Liver (tissue), 3 donors: ENCODE results near the gene PDE4C.

Source experiments
- EGR1 ChIP-seq, 2 donors: IDR thresholded peaks; 2 replicates each; pipeline ENCODE4 v1.6.1; 2016 to 2018; ENCODE audit warnings: antibody characterized with exemption in 2 of 2, low read depth in 2 of 2
- TAF1 ChIP-seq: conservative IDR thresholded peaks from 2 replicates; pipeline ENCODE4 v1.6.1; 2016; ENCODE audit warnings: antibody characterized with exemption, mild to moderate bottlenecking
- TF ChIP-seq, protein P1 (sequence below): fragments of 150-350 bp; IDR thresholded peaks from 2 replicates; pipeline ENCODE4 v1.5.1; 2017; ENCODE audit warnings: improper control_type of control experiment, low read depth, low read length; ENCODE audit not compliant: missing input control
- TF ChIP-seq, protein P2 (sequence below): IDR thresholded peaks from 2 replicates; pipeline ENCODE4 v1.6.1; 2016; ENCODE audit warnings: antibody characterized with exemption
- TF ChIP-seq, protein P3 (sequence below): IDR thresholded peaks from 2 replicates; pipeline ENCODE4 v1.6.1; 2016; ENCODE audit warnings: antibody characterized with exemption
- donor health status: healthy.
- donor health status: healthy.

DNA sequence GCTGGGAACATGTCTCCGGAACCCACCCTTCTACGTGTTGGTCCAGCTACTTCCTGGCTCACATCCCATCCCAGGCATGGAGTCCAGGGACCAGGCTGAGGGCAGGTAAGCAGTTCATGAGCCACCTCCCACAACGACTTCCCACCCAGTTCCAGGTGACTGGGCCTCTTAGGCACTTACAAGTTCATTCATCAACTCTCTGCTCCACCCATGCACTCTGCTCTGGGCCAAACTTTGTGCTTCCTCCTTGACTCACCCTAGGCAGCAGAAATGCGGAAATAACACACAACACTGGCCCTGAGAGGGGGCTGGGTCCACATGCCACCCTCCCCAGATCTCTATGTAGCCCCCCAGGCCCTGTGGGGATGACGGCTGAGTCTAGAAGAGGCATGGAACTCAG is 27.5 kb upstream of the PDE4C start:
- TF ChIP-seq, protein P1, sequence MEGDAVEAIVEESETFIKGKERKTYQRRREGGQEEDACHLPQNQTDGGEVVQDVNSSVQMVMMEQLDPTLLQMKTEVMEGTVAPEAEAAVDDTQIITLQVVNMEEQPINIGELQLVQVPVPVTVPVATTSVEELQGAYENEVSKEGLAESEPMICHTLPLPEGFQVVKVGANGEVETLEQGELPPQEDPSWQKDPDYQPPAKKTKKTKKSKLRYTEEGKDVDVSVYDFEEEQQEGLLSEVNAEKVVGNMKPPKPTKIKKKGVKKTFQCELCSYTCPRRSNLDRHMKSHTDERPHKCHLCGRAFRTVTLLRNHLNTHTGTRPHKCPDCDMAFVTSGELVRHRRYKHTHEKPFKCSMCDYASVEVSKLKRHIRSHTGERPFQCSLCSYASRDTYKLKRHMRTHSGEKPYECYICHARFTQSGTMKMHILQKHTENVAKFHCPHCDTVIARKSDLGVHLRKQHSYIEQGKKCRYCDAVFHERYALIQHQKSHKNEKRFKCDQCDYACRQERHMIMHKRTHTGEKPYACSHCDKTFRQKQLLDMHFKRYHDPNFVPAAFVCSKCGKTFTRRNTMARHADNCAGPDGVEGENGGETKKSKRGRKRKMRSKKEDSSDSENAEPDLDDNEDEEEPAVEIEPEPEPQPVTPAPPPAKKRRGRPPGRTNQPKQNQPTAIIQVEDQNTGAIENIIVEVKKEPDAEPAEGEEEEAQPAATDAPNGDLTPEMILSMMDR: no peak
- TF ChIP-seq, protein P2, sequence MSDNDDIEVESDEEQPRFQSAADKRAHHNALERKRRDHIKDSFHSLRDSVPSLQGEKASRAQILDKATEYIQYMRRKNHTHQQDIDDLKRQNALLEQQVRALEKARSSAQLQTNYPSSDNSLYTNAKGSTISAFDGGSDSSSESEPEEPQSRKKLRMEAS: no peak
- TF ChIP-seq, protein P3, sequence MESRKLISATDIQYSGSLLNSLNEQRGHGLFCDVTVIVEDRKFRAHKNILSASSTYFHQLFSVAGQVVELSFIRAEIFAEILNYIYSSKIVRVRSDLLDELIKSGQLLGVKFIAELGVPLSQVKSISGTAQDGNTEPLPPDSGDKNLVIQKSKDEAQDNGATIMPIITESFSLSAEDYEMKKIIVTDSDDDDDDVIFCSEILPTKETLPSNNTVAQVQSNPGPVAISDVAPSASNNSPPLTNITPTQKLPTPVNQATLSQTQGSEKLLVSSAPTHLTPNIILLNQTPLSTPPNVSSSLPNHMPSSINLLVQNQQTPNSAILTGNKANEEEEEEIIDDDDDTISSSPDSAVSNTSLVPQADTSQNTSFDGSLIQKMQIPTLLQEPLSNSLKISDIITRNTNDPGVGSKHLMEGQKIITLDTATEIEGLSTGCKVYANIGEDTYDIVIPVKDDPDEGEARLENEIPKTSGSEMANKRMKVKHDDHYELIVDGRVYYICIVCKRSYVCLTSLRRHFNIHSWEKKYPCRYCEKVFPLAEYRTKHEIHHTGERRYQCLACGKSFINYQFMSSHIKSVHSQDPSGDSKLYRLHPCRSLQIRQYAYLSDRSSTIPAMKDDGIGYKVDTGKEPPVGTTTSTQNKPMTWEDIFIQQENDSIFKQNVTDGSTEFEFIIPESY: no peak
- no peak for TF ChIP-seq TAF1
- no peak for TF ChIP-seq EGR1 (IDR thresholded peaks at IDR 0.05; ENCODE audit: low read depth in 2 of 2)
